Osteoblast (primary cell): Measurements from ENCODE around the gene LRRC47. TPM values are rescaled to one million over a fixed set of nuclear protein-coding genes. Genes with fewer than 3 reads are reported as not detected.

ENCODE experiments used
- DNase-seq: peaks from one replicate; pipeline ENCODE4 v3.0.0; 2011; ENCODE audit warnings: low spot score, mixed read lengths; ENCODE audit not compliant: insufficient read length; ENCODE audit errors: missing footprints
- H2AFZ ChIP-seq: 2 replicates; pipeline ENCODE4 v1.6.0; 2011; ENCODE audit warnings: mild to moderate bottlenecking, low read length
- H3K27ac ChIP-seq: 2 replicates; pipeline ENCODE4 v1.5.1; 2011; ENCODE audit warnings: mild to moderate bottlenecking, low read depth, low read length, moderate library complexity
- H3K27me3 ChIP-seq: 2 replicates; pipeline ENCODE4 v1.6.0; 2012; ENCODE audit warnings: mild to moderate bottlenecking, control low read depth, inconsistent platforms, low read length, moderate library complexity; ENCODE audit not compliant: insufficient read depth
- H3K36me3 ChIP-seq: 2 replicates; pipeline ENCODE4 v1.5.1; 2011; ENCODE audit warnings: mild to moderate bottlenecking, low read length, control low read depth, moderate library complexity; ENCODE audit not compliant: insufficient read depth
- H3K4me1 ChIP-seq: 2 replicates; pipeline ENCODE4 v1.5.1; 2011; ENCODE audit warnings: mild to moderate bottlenecking, low read length, control low read depth, moderate library complexity; ENCODE audit not compliant: insufficient read depth
- H3K4me2 ChIP-seq: 2 replicates; pipeline ENCODE4 v1.6.0; 2011; ENCODE audit warnings: mild to moderate bottlenecking, low read length; ENCODE audit not compliant: insufficient read depth
- H3K4me3 ChIP-seq: fragments of 200-600 bp; sonication (generic); 3 replicates; pipeline ENCODE4 v1.5.1; 2012; ENCODE audit warnings: mild to moderate bottlenecking, low read length, inconsistent platforms; ENCODE audit not compliant: insufficient read depth
- H3K79me2 ChIP-seq: 2 replicates; pipeline ENCODE4 v1.6.0; 2012; ENCODE audit warnings: mild to moderate bottlenecking, low read length, control low read depth, inconsistent platforms; ENCODE audit not compliant: insufficient read depth
- H3K9me3 ChIP-seq: 2 replicates; pipeline ENCODE4 v1.5.1; 2011; ENCODE audit warnings: low read depth, low read length, control low read depth
- H4K20me1 ChIP-seq: 2 replicates; pipeline ENCODE4 v1.6.0; 2012; ENCODE audit warnings: mild to moderate bottlenecking, low read length, control low read depth; ENCODE audit not compliant: insufficient read depth
- CTCF ChIP-seq: IDR thresholded peaks from 2 replicates; pipeline ENCODE4 v1.5.1; 2011; ENCODE audit warnings: mild to moderate bottlenecking, low read depth, low read length, moderate library complexity; ENCODE audit errors: extremely low read depth
- total RNA-seq: library from RNA; depleted of rRNA; stranded (reverse); fragments of >200 nt; gene quantifications from 2 replicates; pipeline ENCODE4 v1.2.3, GENCODE V29; 2012

Gene LRRC47
- total RNA-seq, 1 donor, result 30.0 TPM

- DNase-seq, result no peak
- H3K36me3 ChIP-seq, result peaks cover 30% of the 10 kb centered on the region
- H3K4me2 ChIP-seq, result no peak overlapping the region
- H2AFZ ChIP-seq, result no peak overlapping the region
- no peak for TF ChIP-seq CTCF
- H3K27ac ChIP-seq, result no peak overlapping the region
- no peak overlapping the region for H3K4me3 ChIP-seq
- H3K9me3 ChIP-seq, result no peaks in the 10 kb centered on the region
- no peaks in the 10 kb centered on the region for H3K4me1 ChIP-seq
- no peaks in the 10 kb centered on the region for H4K20me1 ChIP-seq
- H3K79me2 ChIP-seq, result no peaks in the 10 kb centered on the region
- H3K27me3 ChIP-seq, result no peaks in the 10 kb centered on the region
Observed at GRCh38 chr1:3821004-3821403, 24.7 kb upstream of the LRRC47 start.

- H3K27me3 ChIP-seq, result no peaks in the 10 kb centered on the region
- no peak overlapping the region for H3K4me2 ChIP-seq
- no peaks in the 10 kb centered on the region for H3K9me3 ChIP-seq
- no peak overlapping the region for H3K4me3 ChIP-seq
- no peak for TF ChIP-seq CTCF
- H4K20me1 ChIP-seq, result no peaks in the 10 kb centered on the region
- no peaks in the 10 kb centered on the region for H3K79me2 ChIP-seq
- no peaks in the 10 kb centered on the region for H3K4me1 ChIP-seq
- H3K36me3 ChIP-seq, result peaks cover 24% of the 10 kb centered on the region
- no peak for DNase-seq
- no peak overlapping the region for H3K27ac ChIP-seq
- no peak overlapping the region for H2AFZ ChIP-seq
Observed at GRCh38 chr1:3820316-3820715, 24.0 kb upstream of the LRRC47 start.

- Histone ChIP-seq H3K4me2 (no peak overlapping the region), H4K20me1 (no peaks in the 10 kb centered on the region), H3K27me3 (no peaks in the 10 kb centered on the region), H3K36me3 (peaks cover 23% of the 10 kb centered on the region), H3K9me3 (no peaks in the 10 kb centered on the region), H2AFZ (no peak overlapping the region), H3K4me1 (no peaks in the 10 kb centered on the region), H3K27ac (no peak overlapping the region), H3K79me2 (no peaks in the 10 kb centered on the region), H3K4me3 (no peak overlapping the region)
- no peak for DNase-seq
- TF ChIP-seq CTCF, result no peak
Observed at GRCh38 chr1:3819771-3820200, 23.5 kb upstream of the LRRC47 start.

- peaks cover 30% of the 10 kb centered on the region for H3K36me3 ChIP-seq
- no peak overlapping the region for H2AFZ ChIP-seq
- H3K9me3 ChIP-seq, result no peaks in the 10 kb centered on the region
- DNase-seq, result peak; percentile 54
- no peak overlapping the region for H3K4me3 ChIP-seq
- H3K27me3 ChIP-seq, result no peaks in the 10 kb centered on the region
- H4K20me1 ChIP-seq, result no peaks in the 10 kb centered on the region
- H3K4me1 ChIP-seq, result no peaks in the 10 kb centered on the region
- H3K79me2 ChIP-seq, result no peaks in the 10 kb centered on the region
- no peak overlapping the region for H3K4me2 ChIP-seq
- no peak for TF ChIP-seq CTCF
- H3K27ac ChIP-seq, result no peak overlapping the region
Observed at GRCh38 chr1:3817821-3818597, 21.7 kb upstream of the LRRC47 start.
